Measurements from ENCODE around the gene RNF217. TPM values are rescaled to one million over a fixed set of nuclear protein-coding genes. Genes with fewer than 3 reads are reported as not detected.

Gene RNF217
- total RNA-seq, 1 donor from 2014 or later, result 25.5 TPM

GRCh38 chr6:124989136-124989983, 27.1 kb downstream of the RNF217 start:
- no peaks in the 10 kb centered on the region for H3K27me3 ChIP-seq (ENCODE audit: low read depth)
- intact Hi-C loops (cut with DNase I), result no loop called here
- H3K9me3 ChIP-seq, result no peaks in the 10 kb centered on the region
- ATAC-seq, result no peak
- H3K4me3 ChIP-seq, result no peak overlapping the region
- peaks cover 6% of the 10 kb centered on the region for H3K4me1 ChIP-seq
- DNase-seq, result no peak
- H3K27ac ChIP-seq, result no peak overlapping the region
- TF ChIP-seq, protein P1, sequence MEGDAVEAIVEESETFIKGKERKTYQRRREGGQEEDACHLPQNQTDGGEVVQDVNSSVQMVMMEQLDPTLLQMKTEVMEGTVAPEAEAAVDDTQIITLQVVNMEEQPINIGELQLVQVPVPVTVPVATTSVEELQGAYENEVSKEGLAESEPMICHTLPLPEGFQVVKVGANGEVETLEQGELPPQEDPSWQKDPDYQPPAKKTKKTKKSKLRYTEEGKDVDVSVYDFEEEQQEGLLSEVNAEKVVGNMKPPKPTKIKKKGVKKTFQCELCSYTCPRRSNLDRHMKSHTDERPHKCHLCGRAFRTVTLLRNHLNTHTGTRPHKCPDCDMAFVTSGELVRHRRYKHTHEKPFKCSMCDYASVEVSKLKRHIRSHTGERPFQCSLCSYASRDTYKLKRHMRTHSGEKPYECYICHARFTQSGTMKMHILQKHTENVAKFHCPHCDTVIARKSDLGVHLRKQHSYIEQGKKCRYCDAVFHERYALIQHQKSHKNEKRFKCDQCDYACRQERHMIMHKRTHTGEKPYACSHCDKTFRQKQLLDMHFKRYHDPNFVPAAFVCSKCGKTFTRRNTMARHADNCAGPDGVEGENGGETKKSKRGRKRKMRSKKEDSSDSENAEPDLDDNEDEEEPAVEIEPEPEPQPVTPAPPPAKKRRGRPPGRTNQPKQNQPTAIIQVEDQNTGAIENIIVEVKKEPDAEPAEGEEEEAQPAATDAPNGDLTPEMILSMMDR (IDR thresholded peaks at IDR 0.05), result no peak
- H3K36me3 ChIP-seq, result no peaks in the 10 kb centered on the region

GRCh38 chr6:124990988-124991387, 28.8 kb downstream of the RNF217 start:
- DNase-seq, result no peak
- no peaks in the 10 kb centered on the region for H3K4me1 ChIP-seq
- no peaks in the 10 kb centered on the region for H3K27me3 ChIP-seq (ENCODE audit: low read depth)
- H3K4me3 ChIP-seq, result no peak overlapping the region
- H3K9me3 ChIP-seq, result no peaks in the 10 kb centered on the region
- ATAC-seq, result no peak
- TF ChIP-seq, protein P1 (IDR thresholded peaks at IDR 0.05), result no peak
- H3K36me3 ChIP-seq, result no peaks in the 10 kb centered on the region
- no peak overlapping the region for H3K27ac ChIP-seq
- intact Hi-C loops (cut with DNase I), result no loop called here

- Histone ChIP-seq H3K27me3 (ENCODE audit: low read depth) (no peaks in the 10 kb centered on the region), H3K36me3 (no peaks in the 10 kb centered on the region), H3K9me3 (no peaks in the 10 kb centered on the region), H3K27ac (no peak overlapping the region), H3K4me1 (no peaks in the 10 kb centered on the region), H3K4me3 (no peak overlapping the region)
- intact Hi-C loops (cut with DNase I), result no loop called here
- TF ChIP-seq, protein P1 (IDR thresholded peaks at IDR 0.05), result no peak
- DNase-seq (no peak), ATAC-seq (no peak)
These were observed 29.6 kb downstream of the RNF217 start for GRCh38 chr6:124991764-124992295.

DNA sequence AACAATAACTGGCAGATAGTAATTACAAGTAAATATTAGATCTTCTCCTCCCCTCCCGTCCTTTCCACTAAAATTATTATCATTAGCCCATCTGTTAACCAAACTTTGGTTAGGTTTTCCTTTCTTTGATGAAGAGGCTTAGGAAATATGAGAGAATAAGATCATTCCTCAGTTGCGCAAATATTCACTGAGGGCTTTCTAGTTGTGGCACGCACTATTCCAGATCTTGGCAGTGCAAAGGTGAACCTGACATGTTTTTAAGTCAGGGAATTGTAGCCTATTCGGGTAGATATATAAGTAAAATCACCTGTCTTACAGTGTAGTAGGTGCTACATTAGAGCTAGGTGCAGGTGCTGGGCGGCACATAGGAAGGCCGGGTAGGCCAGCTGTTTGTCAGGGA, 31.1 kb downstream of the RNF217 start:
- TF ChIP-seq, protein P1 (IDR thresholded peaks at IDR 0.05), result no peak
- H3K27ac ChIP-seq, result no peak overlapping the region

GRCh38 chr6:124994648-124995047, 32.4 kb downstream of the RNF217 start:
- H3K27me3 ChIP-seq (ENCODE audit: low read depth), result no peaks in the 10 kb centered on the region
- no peak overlapping the region for H3K4me3 ChIP-seq
- no peak overlapping the region for H3K27ac ChIP-seq
- ATAC-seq (no peak), DNase-seq (no peak)
- TF ChIP-seq, protein P1 (IDR thresholded peaks at IDR 0.05), result no peak
- intact Hi-C loops (cut with DNase I), result no loop called here
- H3K36me3 ChIP-seq, result no peaks in the 10 kb centered on the region
- H3K9me3 ChIP-seq, result no peaks in the 10 kb centered on the region
- peaks cover 10% of the 10 kb centered on the region for H3K4me1 ChIP-seq

More for the DNA sequence above, 31.1 kb downstream of the RNF217 start:
- intact Hi-C loops (cut with DNase I), result no loop called here
- Histone ChIP-seq H3K9me3 (no peaks in the 10 kb centered on the region), H3K27me3 (ENCODE audit: low read depth) (no peaks in the 10 kb centered on the region), H3K4me3 (no peak overlapping the region), H3K36me3 (no peaks in the 10 kb centered on the region), H3K4me1 (no peaks in the 10 kb centered on the region)
- DNase-seq (no peak), ATAC-seq (peak in 1 of 2 donors; percentile 35)
